A673 (cell line): ENCODE data around the gene PTPN11.

Experiments
- EZH2 ChIP-seq: fragments of 200-600 bp; sonication (generic); IDR thresholded peaks from 2 replicates; pipeline ENCODE4 v1.6.1; 2017; ENCODE audit warnings: borderline replicate concordance, low read depth, mild to moderate bottlenecking, mixed read lengths, antibody characterized with exemption, low read length; ENCODE audit not compliant: poor library complexity, severe bottlenecking
- TF ChIP-seq, protein P1 (sequence below): fragments of 300-800, 200-600 bp; sonication (generic); conservative IDR thresholded peaks from 2 replicates; pipeline ENCODE4 v1.5.1; 2017; ENCODE audit warnings: low read depth, mild to moderate bottlenecking, antibody characterized with exemption, low read length, moderate library complexity, mixed read lengths

DNA sequence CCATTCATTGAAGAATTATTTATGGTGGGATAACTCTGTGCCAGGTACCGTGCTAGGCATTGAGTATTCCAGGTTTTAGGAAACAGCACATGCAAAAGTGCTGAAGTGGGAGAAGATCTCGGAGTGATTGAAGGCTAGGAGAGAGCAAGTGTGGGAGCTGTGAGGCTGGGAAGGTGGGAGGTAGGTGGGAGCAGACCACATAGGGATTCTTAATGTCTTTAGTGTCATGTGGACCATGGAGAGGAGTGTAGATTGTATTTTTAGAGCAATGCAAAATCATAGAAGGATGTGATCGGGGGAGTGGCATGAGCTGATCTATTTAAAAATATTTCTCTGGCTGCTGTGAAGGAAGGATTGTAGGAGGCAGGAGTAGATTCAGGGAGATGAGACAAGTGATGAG, 5.4 kb downstream of the PTPN11 start:
- TF ChIP-seq, protein P1, sequence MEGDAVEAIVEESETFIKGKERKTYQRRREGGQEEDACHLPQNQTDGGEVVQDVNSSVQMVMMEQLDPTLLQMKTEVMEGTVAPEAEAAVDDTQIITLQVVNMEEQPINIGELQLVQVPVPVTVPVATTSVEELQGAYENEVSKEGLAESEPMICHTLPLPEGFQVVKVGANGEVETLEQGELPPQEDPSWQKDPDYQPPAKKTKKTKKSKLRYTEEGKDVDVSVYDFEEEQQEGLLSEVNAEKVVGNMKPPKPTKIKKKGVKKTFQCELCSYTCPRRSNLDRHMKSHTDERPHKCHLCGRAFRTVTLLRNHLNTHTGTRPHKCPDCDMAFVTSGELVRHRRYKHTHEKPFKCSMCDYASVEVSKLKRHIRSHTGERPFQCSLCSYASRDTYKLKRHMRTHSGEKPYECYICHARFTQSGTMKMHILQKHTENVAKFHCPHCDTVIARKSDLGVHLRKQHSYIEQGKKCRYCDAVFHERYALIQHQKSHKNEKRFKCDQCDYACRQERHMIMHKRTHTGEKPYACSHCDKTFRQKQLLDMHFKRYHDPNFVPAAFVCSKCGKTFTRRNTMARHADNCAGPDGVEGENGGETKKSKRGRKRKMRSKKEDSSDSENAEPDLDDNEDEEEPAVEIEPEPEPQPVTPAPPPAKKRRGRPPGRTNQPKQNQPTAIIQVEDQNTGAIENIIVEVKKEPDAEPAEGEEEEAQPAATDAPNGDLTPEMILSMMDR = no peak
- no peak for TF ChIP-seq EZH2
